ENCODE data around the gene NR3C1. TPM values are rescaled to one million over a fixed set of nuclear protein-coding genes. Genes with fewer than 3 reads are reported as not detected.

The NR3C1 gene
- polyA plus RNA-seq, 10 donors = 60.0 to 79.2 (median 69.1) TPM

GRCh38 chr5:143373076-143373475 lies 30.4 kb downstream of the NR3C1 start:
- DNase-seq = no peak

- no peak for DNase-seq
Observed at GRCh38 chr5:143372187-143372829, 31.2 kb downstream of the NR3C1 start.

GRCh38 chr5:143370440-143370839 lies 33.0 kb downstream of the NR3C1 start:
- DNase-seq = no peak

GRCh38 chr5:143364061-143364460 lies 39.4 kb downstream of the NR3C1 start:
- DNase-seq = no peak

- no peak for DNase-seq
Observed at GRCh38 chr5:143362664-143363227, 40.7 kb downstream of the NR3C1 start.

- no peak for DNase-seq
Observed at GRCh38 chr5:143361438-143361837, 42.0 kb downstream of the NR3C1 start.

GRCh38 chr5:143360755-143361154 lies 42.7 kb downstream of the NR3C1 start:
- no peak for DNase-seq

GRCh38 chr5:143359869-143360268 lies 43.6 kb downstream of the NR3C1 start:
- no peak for DNase-seq

GRCh38 chr5:143356855-143357583 lies 46.5 kb downstream of the NR3C1 start:
- DNase-seq = no peak

GRCh38 chr5:143355710-143356109 lies 47.8 kb downstream of the NR3C1 start:
- DNase-seq = peak; percentile 88 to 94 (median 93)

GRCh38 chr5:143354025-143354424 lies 49.5 kb downstream of the NR3C1 start:
- DNase-seq = no peak

GRCh38 chr5:143352691-143353090 lies 50.8 kb downstream of the NR3C1 start:
- DNase-seq = no peak

- DNase-seq = peak in 2 of 3 donors; percentile 22 to 74
Observed at GRCh38 chr5:143350751-143351602, 52.5 kb downstream of the NR3C1 start.

- no peak for DNase-seq
Observed at GRCh38 chr5:143350341-143350740, 53.1 kb downstream of the NR3C1 start.

GRCh38 chr5:143349177-143349576 lies 54.3 kb downstream of the NR3C1 start:
- no peak for DNase-seq

GRCh38 chr5:143347698-143348344 lies 55.7 kb downstream of the NR3C1 start:
- no peak for DNase-seq

GRCh38 chr5:143347046-143347445 lies 56.4 kb downstream of the NR3C1 start:
- no peak for DNase-seq

GRCh38 chr5:143345671-143346440 lies 57.6 kb downstream of the NR3C1 start:
- no peak for DNase-seq

- DNase-seq = no peak
Observed at GRCh38 chr5:143343042-143343441, 60.4 kb downstream of the NR3C1 start.

- DNase-seq = no peak
Observed at GRCh38 chr5:143342607-143343006, 60.9 kb downstream of the NR3C1 start.
